Breast epithelium (tissue), 3 donors: ENCODE measurements around the gene LBP.

Experiments
- CTCF ChIP-seq, 3 donors: fragments of 450-650 bp; IDR thresholded peaks; one replicate each; pipeline ENCODE4 v1.5.1; 2016 to 2017; ENCODE audit warnings: antibody characterized with exemption in 3 of 3, mild to moderate bottlenecking in 3 of 3, moderate library complexity in 3 of 3
- POLR2A ChIP-seq: fragments of 450-650 bp; IDR thresholded peaks from one replicate; pipeline ENCODE4 v1.6.1; 2016; ENCODE audit warnings: antibody characterized with exemption, mild to moderate bottlenecking, moderate library complexity
- POLR2AphosphoS5 ChIP-seq, 3 donors: sonication (generic); formaldehyde crosslinking; IDR thresholded peaks; one replicate each; pipeline ENCODE4 v1.6.1; 2017; ENCODE audit warnings: antibody characterized with exemption in 3 of 3

GRCh38 chr20:38405132-38405531 lies 58.9 kb downstream of the LBP start:
- TF ChIP-seq POLR2AphosphoS5 (IDR thresholded peaks at IDR 0.05) = no peak
- TF ChIP-seq CTCF (IDR thresholded peaks at IDR 0.05) = no peak
- no peak for TF ChIP-seq POLR2A
